Neural crest cell (in vitro differentiated cells): ENCODE measurements around the gene FBF1. TPM values are rescaled to one million over a fixed set of nuclear protein-coding genes. Genes with fewer than 3 reads are reported as not detected.
A peak's percentile ranks its signal among the peaks of the same experiment; 100 is the strongest.

Experiments used
- DNase-seq: peaks from one replicate; pipeline ENCODE4 v3.0.0; 2021; ENCODE audit warnings: low read depth, mixed read lengths, low spot score
- H3K27ac Mint-ChIP-seq: one replicate; pipeline ENCODE4 v1.8.0; 2021; ENCODE audit warnings: mild to moderate bottlenecking, mixed read lengths; ENCODE audit not compliant: unreplicated experiment
- H3K27me3 Mint-ChIP-seq: 2 replicates; pipeline ENCODE4 v1.8.0; 2021; ENCODE audit warnings: low read depth, mild to moderate bottlenecking, mixed read lengths
- H3K36me3 Mint-ChIP-seq: 2 replicates; pipeline ENCODE4 v1.8.0; 2021; ENCODE audit warnings: low read depth, mild to moderate bottlenecking, mixed read lengths
- H3K4me1 Mint-ChIP-seq: 2 replicates; pipeline ENCODE4 v1.8.0; 2021; ENCODE audit warnings: mixed read lengths
- H3K4me3 Mint-ChIP-seq: one replicate; pipeline ENCODE4 v1.8.0; 2021; ENCODE audit warnings: mild to moderate bottlenecking, mixed read lengths
- H3K9me3 Mint-ChIP-seq: 2 replicates; pipeline ENCODE4 v1.8.0; 2021; ENCODE audit warnings: mixed read lengths
- CTCF ChIP-seq: fragments of 200-600 bp; sonication (generic); conservative IDR thresholded peaks from 2 replicates; pipeline ENCODE4 v1.5.0; 2021; ENCODE audit warnings: antibody characterized with exemption, mild to moderate bottlenecking
- long read RNA-seq: library from polyadenylated mRNA; unstranded; transcript quantifications from one replicate; pipeline ENCODE4 v2.0.0, GENCODE V29; 2020
- total RNA-seq: library from RNA; stranded (reverse); gene quantifications from 2 replicates; pipeline ENCODE4 v1.2.1, GENCODE V29; 2021

Gene FBF1
- total RNA-seq, result 21.7 and 25.9 TPM in 2 replicates
- long read RNA-seq, partial matches to known transcripts, result 1 of 1 reads
- long read RNA-seq, other reads (novel, unspliced or antisense), result 0 of 1 reads

- Mint-ChIP-seq H3K36me3 (peaks cover 2% of the 10 kb centered on the region), H3K27me3 (no peaks in the 10 kb centered on the region), H3K4me1 (peaks cover 15% of the 10 kb centered on the region), H3K4me3 (peak within 1 kb of the TSS; percentile 93), H3K27ac (peak within 1 kb of the TSS; percentile 84), H3K9me3 (no peaks in the 10 kb centered on the region)
- TF ChIP-seq CTCF, result no peak
- DNase-seq, result peak; percentile 90
Observed at GRCh38 chr17:75940727-75941441, at the start of gene FBF1. Gene FBF1, minus strand, starts transcription at chr17:75941042. Its CDS starts 2,893 bp downstream, at chr17:75938149.

DNA sequence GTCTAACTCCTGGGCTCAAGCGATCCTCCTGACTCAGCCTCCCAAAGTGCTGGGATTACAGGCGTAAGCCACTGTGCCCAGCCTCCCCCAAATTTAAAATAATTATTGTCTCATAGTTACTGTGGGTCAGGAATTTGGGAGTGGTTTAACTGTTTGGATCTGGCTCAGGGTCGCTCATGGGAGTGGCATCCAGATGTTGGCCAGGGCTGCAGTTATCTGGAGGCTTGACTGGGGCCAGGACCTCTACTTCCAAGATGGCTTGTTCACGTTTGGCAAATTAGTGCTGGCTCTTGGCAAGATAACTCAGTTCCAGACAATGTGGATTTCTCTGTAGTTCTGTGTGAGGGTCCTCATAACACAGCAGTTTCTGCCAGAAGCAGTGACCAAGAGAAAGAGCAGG, 46.2 kb upstream of the FBF1 start:
- DNase-seq, result no peak

GRCh38 chr17:75985986-75986385, 45.1 kb upstream of the FBF1 start:
- H3K27ac Mint-ChIP-seq, result no peak overlapping the region
- no peak overlapping the region for H3K4me3 Mint-ChIP-seq
- no peak for TF ChIP-seq CTCF
- no peaks in the 10 kb centered on the region for H3K9me3 Mint-ChIP-seq
- no peaks in the 10 kb centered on the region for H3K27me3 Mint-ChIP-seq
- peaks cover 3% of the 10 kb centered on the region for H3K36me3 Mint-ChIP-seq
- peaks cover 22% of the 10 kb centered on the region for H3K4me1 Mint-ChIP-seq
- no peak for DNase-seq

More for the DNA sequence above, 46.2 kb upstream of the FBF1 start:
- no peaks in the 10 kb centered on the region for H3K27me3 Mint-ChIP-seq
- peak overlapping the region; percentile 27 for H3K27ac Mint-ChIP-seq
- TF ChIP-seq CTCF, result no peak
- H3K4me1 Mint-ChIP-seq, result peaks cover 20% of the 10 kb centered on the region
- H3K36me3 Mint-ChIP-seq, result peaks cover 3% of the 10 kb centered on the region
- H3K9me3 Mint-ChIP-seq, result no peaks in the 10 kb centered on the region
- no peak overlapping the region for H3K4me3 Mint-ChIP-seq

DNA sequence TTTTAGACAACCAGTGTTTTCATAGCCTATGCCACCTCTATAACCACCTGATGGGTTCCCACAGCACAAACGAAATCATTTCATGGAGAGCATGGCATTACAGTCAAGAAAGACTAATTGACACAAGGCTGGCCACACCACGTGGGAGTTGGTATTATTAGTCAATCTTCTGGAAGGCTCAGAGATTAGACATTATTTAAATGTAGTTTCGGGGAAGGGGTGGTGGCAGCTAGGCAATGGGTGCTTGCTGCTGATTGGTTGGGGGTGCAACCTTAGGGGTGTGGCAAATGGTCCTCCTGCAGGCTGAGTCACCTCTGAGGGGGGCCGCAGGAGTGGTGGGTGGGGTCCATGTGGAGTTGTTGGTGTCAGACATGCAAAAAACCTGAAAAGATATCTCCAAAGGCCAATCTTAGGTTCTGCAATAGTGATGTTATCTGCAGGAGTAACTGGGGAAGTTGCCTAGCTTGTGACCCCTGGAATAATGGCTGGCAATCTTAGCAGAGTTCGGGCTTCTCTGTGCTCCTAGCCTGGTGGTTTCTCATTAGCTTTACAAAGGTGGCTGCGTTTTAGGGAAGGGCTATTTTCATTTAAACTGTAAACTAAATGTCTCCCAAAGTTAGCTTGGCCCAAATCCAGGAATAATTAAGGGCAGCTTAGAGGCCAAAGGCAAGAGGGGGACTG, 42.8 kb upstream of the FBF1 start:
- Mint-ChIP-seq H3K36me3 (peaks cover 3% of the 10 kb centered on the region), H3K9me3 (no peaks in the 10 kb centered on the region), H3K4me3 (peak overlapping the region; percentile 42), H3K4me1 (peaks cover 39% of the 10 kb centered on the region), H3K27ac (no peak overlapping the region), H3K27me3 (no peaks in the 10 kb centered on the region)
- no peak for TF ChIP-seq CTCF
- no peak for DNase-seq

- H3K4me3 Mint-ChIP-seq, result peak overlapping the region; percentile 99
Observed at GRCh38 chr17:75981019-75981615, 40.3 kb upstream of the FBF1 start.

More at GRCh38 chr17:75981019-75981615, 40.3 kb upstream of the FBF1 start:
- H3K27ac Mint-ChIP-seq, result no peak overlapping the region
- H3K36me3 Mint-ChIP-seq, result no peaks in the 10 kb centered on the region
- no peaks in the 10 kb centered on the region for H3K9me3 Mint-ChIP-seq
- no peak for TF ChIP-seq CTCF
- peaks cover 57% of the 10 kb centered on the region for H3K4me1 Mint-ChIP-seq
- no peak for DNase-seq
- no peaks in the 10 kb centered on the region for H3K27me3 Mint-ChIP-seq
